SH-SY5Y (cell line): ENCODE measurements around the gene ABR.

Experiments
- GATA2 ChIP-seq: IDR thresholded peaks from 2 replicates; pipeline ENCODE4 v1.6.1; 2011; ENCODE audit warnings: mild to moderate bottlenecking, low read depth, low read length
- GATA3 ChIP-seq: IDR thresholded peaks from 2 replicates; pipeline ENCODE4 v1.6.1; 2011; ENCODE audit warnings: low read depth, mild to moderate bottlenecking, low read length, moderate library complexity

The ABR gene

GRCh38 chr17:1150863-1151600 lies 28.7 kb downstream of the ABR start:
- TF ChIP-seq GATA2 (no peak), GATA3 (no peak)

DNA sequence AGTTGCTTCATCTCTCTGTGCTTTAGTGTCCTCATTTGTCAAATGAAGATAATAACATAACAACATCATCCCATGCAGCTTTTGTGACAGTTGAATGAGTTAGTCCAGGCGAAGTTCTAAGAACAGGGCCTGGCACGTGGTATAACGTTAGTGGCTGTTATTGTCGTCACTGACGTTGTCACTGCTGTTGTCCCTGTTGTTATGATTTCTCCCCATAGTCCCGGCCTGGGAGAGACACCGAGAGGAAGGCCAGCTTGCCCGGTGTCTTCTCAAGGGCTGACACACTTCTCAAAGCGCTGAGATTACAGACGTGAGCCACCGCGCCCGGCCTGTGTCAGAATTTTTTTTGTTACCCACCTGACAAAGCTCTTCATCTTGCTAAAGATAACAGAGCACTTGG lies 29.9 kb downstream of the ABR start:
- TF ChIP-seq GATA2 (no peak), GATA3 (no peak)

DNA sequence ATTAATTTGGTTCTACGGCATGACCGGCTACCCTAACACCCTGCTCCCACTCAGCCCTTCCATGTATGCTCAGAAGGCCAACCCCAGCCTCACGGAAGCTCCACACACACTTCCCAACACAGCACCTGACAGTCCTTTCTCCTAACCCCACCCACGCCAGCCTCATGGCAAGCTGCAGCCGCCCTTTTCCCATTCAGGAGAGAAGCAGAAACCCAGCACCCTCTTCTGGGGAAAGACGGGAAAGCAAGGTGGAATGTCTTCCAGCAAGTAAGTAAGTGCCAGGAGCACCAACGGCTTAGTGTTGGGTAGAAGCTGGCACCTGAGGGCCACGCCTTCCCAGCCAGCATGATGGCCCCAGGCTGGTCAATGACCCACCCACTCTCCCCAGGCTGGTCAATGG lies 32.1 kb downstream of the ABR start:
- no peak for TF ChIP-seq GATA3
- TF ChIP-seq GATA2, result no peak

DNA sequence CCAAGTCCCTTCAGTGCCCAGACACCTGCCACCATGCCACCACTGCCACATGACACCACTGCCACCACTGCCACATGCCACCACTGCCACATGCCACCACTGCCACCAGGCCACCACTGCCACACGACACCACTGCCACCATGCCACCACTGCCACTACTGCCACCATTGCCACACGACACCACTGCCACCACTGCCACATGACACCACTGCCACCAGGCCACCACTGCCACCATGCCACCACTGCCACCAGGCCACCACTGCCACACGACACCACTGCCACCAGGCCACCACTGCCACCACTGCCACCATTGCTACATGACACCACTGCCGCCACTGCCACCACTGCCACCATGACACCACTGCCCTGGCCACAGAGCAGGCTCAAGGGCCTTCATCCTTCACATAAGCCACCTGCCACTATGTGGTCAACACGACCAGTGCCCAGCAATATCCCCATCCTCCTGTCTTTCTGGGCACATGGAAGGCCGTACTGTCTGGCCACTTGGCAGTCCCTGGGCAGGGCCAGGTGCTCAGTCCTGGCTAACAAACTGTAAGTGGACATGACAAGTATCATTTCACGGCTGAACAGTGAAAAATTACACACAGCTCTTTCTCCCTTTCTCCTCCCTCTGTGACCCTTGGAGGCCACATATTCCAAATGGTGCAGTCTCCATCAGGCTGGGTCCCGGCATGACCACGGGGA lies 33.1 kb downstream of the ABR start:
- TF ChIP-seq GATA2 (no peak), GATA3 (no peak)

GRCh38 chr17:1145311-1145986 lies 34.3 kb downstream of the ABR start:
- TF ChIP-seq GATA2, result no peak
- TF ChIP-seq GATA3, result no peak

- TF ChIP-seq GATA3 (no peak), GATA2 (no peak)
These were observed 35.6 kb downstream of the ABR start for GRCh38 chr17:1144162-1144561.

GRCh38 chr17:1143573-1143972 lies 36.2 kb downstream of the ABR start:
- TF ChIP-seq GATA3, result no peak
- TF ChIP-seq GATA2, result no peak

DNA sequence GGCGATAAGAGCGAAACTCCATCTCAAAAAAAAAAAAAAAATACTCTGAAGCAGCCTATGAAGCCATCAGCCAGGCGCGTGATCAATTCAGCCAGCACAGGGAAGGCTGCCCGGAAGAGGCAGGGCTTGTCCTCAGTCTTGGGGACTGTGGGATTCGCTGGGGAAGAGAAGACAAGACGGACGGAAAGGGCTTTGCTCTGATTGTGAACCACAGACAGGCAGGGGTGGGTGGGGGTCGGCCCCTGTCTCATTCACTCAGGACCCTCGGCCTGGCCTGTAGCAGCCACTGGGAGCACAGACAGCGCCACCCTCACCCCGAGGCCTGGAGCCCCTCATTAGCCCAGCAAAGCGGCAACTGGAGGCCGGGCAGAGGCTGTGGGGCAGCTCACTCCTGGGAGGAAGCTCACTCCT lies 37.2 kb downstream of the ABR start:
- TF ChIP-seq GATA3 (no peak), GATA2 (no peak)

DNA sequence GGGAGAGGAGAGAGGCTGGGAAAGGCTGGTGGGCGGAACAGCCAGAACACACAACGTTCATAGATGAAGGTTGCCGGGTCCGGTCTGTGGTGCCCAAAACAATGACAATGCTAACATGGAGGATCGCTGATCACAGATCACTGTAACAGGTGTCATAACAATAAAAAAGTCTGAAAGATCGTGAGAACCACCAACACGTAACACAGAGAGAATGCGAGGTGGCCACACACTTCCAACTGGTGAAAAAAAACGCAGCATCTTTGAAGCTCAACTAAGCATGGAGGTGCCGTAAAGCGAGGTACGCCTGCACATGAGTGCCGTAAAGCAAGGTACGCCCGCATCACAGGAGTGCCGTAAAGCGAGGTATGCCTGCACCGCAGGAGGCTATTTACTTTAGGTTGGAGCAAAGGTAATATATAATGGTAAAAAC lies 42.3 kb downstream of the ABR start:
- TF ChIP-seq GATA2 (no peak), GATA3 (no peak)

DNA sequence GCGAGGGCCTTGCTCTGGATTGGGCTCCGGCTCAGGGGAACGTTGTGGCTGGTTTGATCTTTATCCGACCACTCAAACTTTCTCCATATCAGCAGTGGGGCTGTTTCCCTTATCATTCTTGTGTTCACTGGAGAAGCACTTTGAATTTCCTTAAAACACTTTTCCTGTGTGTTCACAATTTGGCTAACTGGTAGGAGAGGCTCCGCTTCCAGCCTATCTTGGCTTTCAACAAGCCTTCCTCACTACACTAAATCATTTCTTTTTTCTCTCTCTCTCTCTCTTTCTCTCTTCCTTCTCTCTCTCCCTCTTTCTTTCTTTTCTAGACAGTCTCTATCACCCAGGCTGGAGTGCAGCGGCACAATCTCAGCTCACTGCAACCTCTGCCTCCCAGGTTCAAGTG lies 43.0 kb downstream of the ABR start:
- no peak for TF ChIP-seq GATA3
- TF ChIP-seq GATA2, result no peak

- TF ChIP-seq GATA3 (no peak), GATA2 (no peak)
These were observed 45.0 kb downstream of the ABR start for GRCh38 chr17:1134634-1135324.

GRCh38 chr17:1130191-1130590 lies 49.6 kb downstream of the ABR start:
- TF ChIP-seq GATA3, result no peak
- no peak for TF ChIP-seq GATA2

- TF ChIP-seq GATA3 (no peak), GATA2 (no peak)
These were observed 52.8 kb downstream of the ABR start for GRCh38 chr17:1126801-1127550.

- no peak for TF ChIP-seq GATA3
- TF ChIP-seq GATA2, result no peak
These were observed 53.5 kb downstream of the ABR start for GRCh38 chr17:1126250-1126797.
